Endothelial cell of umbilical vein (primary cell): ENCODE results near the gene EFHC1. TPM values are rescaled to one million over a fixed set of nuclear protein-coding genes. Genes with fewer than 3 reads are reported as not detected.

Experiments used
- BruUV-seq: library from RNA; stranded (reverse); fragments of 400-500 nt; replicated peaks from 2 replicates; lab custom pipeline; 2021; lab: Mats Ljungman, UMichigan
- CTCF ChIA-PET: fragments of 300-600, 350-600 bp; sonication (Branson Sonifier 250); formaldehyde crosslinking; loops from one replicate; lab custom pipeline; 2021; ENCODE audit warnings: antibody characterized with exemption, inconsistent platforms; lab: Charles Lee
- POLR2A ChIA-PET: fragments of 300-600, 350-600 bp; sonication (Branson Sonifier 250); formaldehyde crosslinking; loops from one replicate; lab custom pipeline; 2021; ENCODE audit warnings: antibody characterized with exemption, inconsistent platforms; lab: Charles Lee
- DNase-seq: peaks from one replicate; pipeline ENCODE4 v3.0.0-alpha.2; 2011; ENCODE audit warnings: low read depth, low spot score
- FAIRE-seq: peaks from 2 replicates; lab custom pipeline; 2011; peaks lifted over from hg19 to GRCh38; lab: Jason Lieb, UNC
- H2AFZ ChIP-seq: 2 replicates; pipeline ENCODE4 v1.6.0; 2012; ENCODE audit warnings: low read depth, low read length, control low read depth, inconsistent platforms
- H3K27ac ChIP-seq: 2 replicates; pipeline ENCODE4 v1.5.1; 2011; ENCODE audit warnings: low read depth, mild to moderate bottlenecking, control low read depth, low read length, moderate library complexity; ENCODE audit not compliant: insufficient read depth
- H3K27me3 ChIP-seq, 2 experiments: 2 replicates each; pipeline versions ENCODE4 v1.6.0 to v1.6.1; 2011; ENCODE audit warnings: low read length in 2 of 2, mixed read lengths in 1 of 2; ENCODE audit not compliant: control insufficient read depth in 2 of 2, insufficient read depth in 2 of 2
- H3K36me3 ChIP-seq, 2 experiments: 2 replicates in 1 of 2; 3 replicates in 1 of 2; pipeline ENCODE4 v1.5.1; 2011; ENCODE audit warnings: low read length in 2 of 2, mild to moderate bottlenecking in 1 of 2, moderate library complexity in 1 of 2; ENCODE audit not compliant: control insufficient read depth in 2 of 2, insufficient read depth in 2 of 2; ENCODE audit errors: extremely low read depth in 1 of 2
- H3K4me1 ChIP-seq: 3 replicates; pipeline ENCODE4 v1.5.1; 2011; ENCODE audit warnings: mild to moderate bottlenecking, low read length; ENCODE audit not compliant: control insufficient read depth, insufficient read depth; ENCODE audit errors: extremely low read depth
- H3K4me2 ChIP-seq: 2 replicates; pipeline ENCODE4 v1.6.1; 2011; ENCODE audit warnings: low read length, control low read depth, mixed read lengths; ENCODE audit not compliant: insufficient read depth
- H3K4me3 ChIP-seq, 3 experiments: fragments of 200-600 bp in 1 of 3; sonication (generic), shearing (Covaris generic) in 1 of 3; replicated peaks in 1 of 3; 2 replicates each; pipeline ENCODE4 v1.5.1; 2011 to 2016; ENCODE audit warnings: control low read depth in 3 of 3, low read length in 3 of 3, mild to moderate bottlenecking in 2 of 3, inconsistent platforms in 1 of 3, low read depth in 1 of 3, moderate library complexity in 1 of 3; ENCODE audit not compliant: insufficient read depth in 1 of 3
- H3K79me2 ChIP-seq: 2 replicates; pipeline ENCODE4 v1.6.0; 2012; ENCODE audit warnings: low read length, inconsistent platforms; ENCODE audit not compliant: control insufficient read depth, insufficient read depth
- H3K9ac ChIP-seq: replicated peaks from 2 replicates; pipeline ENCODE3; 2011; ENCODE audit warnings: low read length, control low read depth; ENCODE audit not compliant: insufficient read depth; ENCODE audit errors: extremely low read depth
- H3K9me1 ChIP-seq: replicated peaks from 3 replicates; pipeline ENCODE4 v1.6.0; 2011; ENCODE audit warnings: mild to moderate bottlenecking, low read length; ENCODE audit not compliant: control insufficient read depth, insufficient read depth; ENCODE audit errors: extremely low read depth
- H3K9me3 ChIP-seq: replicated peaks from 2 replicates; pipeline ENCODE4 v1.5.1; 2012; ENCODE audit warnings: low read length, inconsistent platforms; ENCODE audit not compliant: control insufficient read depth, insufficient read depth
- H4K20me1 ChIP-seq: replicated peaks from 2 replicates; pipeline ENCODE3; 2011; ENCODE audit warnings: mild to moderate bottlenecking, low read length; ENCODE audit not compliant: control insufficient read depth, insufficient read depth; ENCODE audit errors: extremely low read depth
- CTCF ChIP-seq, 2 donors: IDR thresholded peaks; 1 replicate in 1 of 2; 2 replicates in 1 of 2; pipeline ENCODE4 v1.5.1; 2011; ENCODE audit warnings: low read length in 2 of 2, mild to moderate bottlenecking in 2 of 2, moderate library complexity in 2 of 2, control low read depth in 1 of 2, inconsistent platforms in 1 of 2, low read depth in 1 of 2; ENCODE audit not compliant: insufficient read depth in 1 of 2; ENCODE audit errors: extremely low read depth in 1 of 2
- EZH2 ChIP-seq: IDR thresholded peaks from 2 replicates; pipeline ENCODE4 v1.6.1; 2012; ENCODE audit warnings: borderline replicate concordance, low read depth, mild to moderate bottlenecking, moderate library complexity, low read length, inconsistent platforms; ENCODE audit not compliant: severe bottlenecking
- FOS ChIP-seq: IDR thresholded peaks from 2 replicates; pipeline ENCODE4 v1.6.1; 2011; ENCODE audit warnings: mild to moderate bottlenecking, low read length, moderate library complexity, borderline replicate concordance; ENCODE audit not compliant: insufficient read depth
- GATA2 ChIP-seq: IDR thresholded peaks from 2 replicates; pipeline ENCODE4 v1.7.0; 2011; ENCODE audit warnings: low read depth, mild to moderate bottlenecking, moderate library complexity, mixed read lengths, low read length; ENCODE audit not compliant: insufficient read length, insufficient read depth
- JUN ChIP-seq: IDR thresholded peaks from 2 replicates; pipeline ENCODE4 v1.6.1; 2011; ENCODE audit warnings: borderline replicate concordance, low read depth; ENCODE audit not compliant: insufficient read length, insufficient read depth
- MAX ChIP-seq: IDR thresholded peaks from 2 replicates; pipeline ENCODE4 v1.6.1; 2011; ENCODE audit not compliant: insufficient read depth, insufficient read length
- MYC ChIP-seq: IDR thresholded peaks from one replicate; pipeline ENCODE4 v1.6.1; 2011; ENCODE audit warnings: mild to moderate bottlenecking, low read depth, low read length
- POLR2A ChIP-seq: IDR thresholded peaks from 2 replicates; pipeline ENCODE4 v1.6.1; 2012; ENCODE audit warnings: low read depth, mild to moderate bottlenecking, control low read depth, low read length
- POLR2AphosphoS5 ChIP-seq: IDR thresholded peaks from 2 replicates; pipeline ENCODE4 v1.6.1; 2012; ENCODE audit warnings: low read depth, mild to moderate bottlenecking, control low read depth, low read length, moderate library complexity; ENCODE audit not compliant: insufficient read depth
- dilution Hi-C: fragments of 300-500 bp; cut with MboI; formaldehyde crosslinking; loops from one replicate; pipeline ENCODE4 v1.15.0; 2019; ENCODE audit warnings: low sequenced_read_pairs; ENCODE audit not compliant: extremely low pct_ligation_motif_present
- intact Hi-C: fragments of 100-400 bp; cut with micrococcal nuclease; formaldehyde crosslinking; loops from one replicate; pipeline ENCODE4 v1.10.0; 2022
- polyA plus RNA-seq, 4 experiments: library from polyadenylated mRNA; depleted of rRNA in 3 of 4; stranded (reverse) in 3 of 4; unstranded in 1 of 4; fragments of >200 nt; gene quantifications; 2 replicates each; pipeline versions ENCODE4 v1.2.1 to v1.2.3, GENCODE V29; 2011 to 2012; ENCODE audit warnings: missing spikeins in 1 of 4
- total RNA-seq: library from RNA; stranded (reverse); gene quantifications from 2 replicates; pipeline ENCODE4 v1.2.3, GENCODE V29; 2021

EFHC1 gene
- total and polyA plus RNA-seq, 2 donors (not counting 3 experiments of a cell fraction or from before 2014, with no cell fraction given) = 14.6 to 17.6 TPM

DNA sequence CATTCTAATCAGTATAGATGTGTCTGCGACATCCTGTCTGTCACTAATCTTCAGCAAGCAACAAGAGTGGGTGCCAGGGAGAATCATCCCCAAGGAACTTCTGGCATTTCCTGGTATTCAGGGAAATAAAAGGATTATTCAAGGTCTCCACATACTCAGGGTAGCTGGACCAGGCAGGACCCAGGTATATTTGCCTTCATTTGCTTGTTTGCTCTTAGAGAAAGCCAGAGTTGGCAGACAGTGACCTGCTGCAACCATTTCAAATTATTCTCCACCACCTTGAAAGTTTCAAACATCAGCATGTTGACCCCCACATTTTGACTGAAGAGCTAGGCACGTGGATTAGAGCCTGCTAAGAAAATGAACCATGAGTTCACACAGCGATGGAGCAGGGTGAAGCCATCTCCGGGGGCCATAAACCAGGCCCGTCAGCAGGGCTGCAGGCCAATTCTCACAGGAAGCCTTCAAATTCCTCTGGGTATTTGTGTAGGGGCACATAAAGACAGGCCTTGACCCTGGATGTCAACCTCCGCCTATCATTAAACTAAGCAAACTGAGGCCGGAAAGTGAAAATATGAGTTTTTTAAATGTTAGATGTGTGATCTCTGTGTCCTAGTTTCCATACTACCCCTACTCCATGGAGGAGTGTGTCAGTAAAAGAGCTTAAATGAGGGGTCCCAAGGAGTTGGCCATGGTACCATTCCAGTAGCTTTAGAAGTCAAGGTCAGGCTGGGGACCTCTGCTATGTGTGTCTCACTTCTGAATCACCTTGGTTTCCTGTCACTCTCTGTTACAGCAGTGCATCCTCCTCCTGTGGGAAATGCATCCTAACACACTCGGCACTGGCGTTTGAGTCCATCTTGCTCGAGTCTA lies 123.8 kb downstream of the EFHC1 start:
- Histone ChIP-seq H3K9ac (peak overlapping the region; percentile 66), H3K4me2 (peak overlapping the region; percentile 80), H3K36me3 (no peaks in the 10 kb centered on the region), H3K27ac (peak overlapping the region; percentile 78), H3K4me3 (peak overlapping the region in 1 of 3 experiments; percentile 21), H3K9me3 (no peaks in the 10 kb centered on the region), H3K79me2 (peaks cover 80% of the 10 kb centered on the region), H3K4me1 (peaks cover 79% of the 10 kb centered on the region), H3K9me1 (no peaks in the 10 kb centered on the region), H3K27me3 (no peaks in the 10 kb centered on the region), H2AFZ (no peak overlapping the region), H4K20me1 (no peaks in the 10 kb centered on the region)
- POLR2A ChIA-PET = interaction anchor here (0.9 to 1.4 kb wide), 2 partner anchors 21 to 126 kb away, joined by 3 to 7 read pairs; no protein-coding TSS in a partner anchor
- peak; percentile 52 for TF ChIP-seq GATA2
- peak; percentile 64 for TF ChIP-seq JUN
- no peak for TF ChIP-seq CTCF (IDR thresholded peaks at IDR 0.05; ENCODE audit: extremely low read depth in 1 of 2, insufficient read depth in 1 of 2, low read depth in 1 of 2, low read length in 2 of 2)
- peak; percentile 18 for TF ChIP-seq MAX
- peak; percentile 78 for TF ChIP-seq FOS
- peak; percentile 72 for TF ChIP-seq POLR2A
- no peak for TF ChIP-seq EZH2
- no peak for TF ChIP-seq MYC
- TF ChIP-seq POLR2AphosphoS5 = peak; percentile 39
- BruUV-seq = TSS peak; percentile 81
- FAIRE-seq = peak; percentile 66
- intact Hi-C loops (loop anchor here (1.0 kb wide), 4 partner anchors 7 to 128 kb away; no protein-coding TSS in a partner anchor), dilution Hi-C loops (loop anchor here (25.0 kb wide), 1 partner anchor 132 kb away; the partner anchor contains the start of gene EFHC1)
- peak; percentile 67 for DNase-seq
- CTCF ChIA-PET = interaction anchor here (0.6 to 1.5 kb wide), 6 partner anchors 21 to 136 kb away, joined by 3 to 5 read pairs (median 4); no protein-coding TSS in a partner anchor
